ENCODE measurements around the gene AKAP13.
"Not testable (repeated sequence)": the region's sequence is repeated elsewhere in the genome, so short reads cannot be mapped to it uniquely, and the experiment has no call there.

The AKAP13 gene

DNA sequence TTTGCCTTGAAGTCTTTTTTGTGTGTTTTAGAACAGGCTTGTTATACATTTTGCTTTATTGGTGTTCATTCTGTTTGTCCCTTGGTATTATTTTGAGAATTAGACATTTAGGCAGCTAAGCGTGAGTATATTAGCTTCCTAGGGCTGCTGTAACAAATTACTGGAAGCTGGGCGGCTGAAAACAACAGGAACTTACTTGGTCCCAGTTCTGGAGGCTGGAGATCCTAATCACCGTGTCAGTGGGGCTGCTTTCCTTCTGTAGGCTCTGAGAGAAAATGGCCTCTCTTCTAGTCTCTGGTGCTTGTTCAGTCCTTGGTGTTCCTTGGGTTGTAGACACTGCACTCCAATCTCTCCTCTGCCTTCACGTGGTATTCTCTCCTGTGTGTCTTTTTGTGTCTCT is 272.1 kb downstream of the AKAP13 start:
- H3K27ac ChIP-seq: no peak overlapping the region
- TF ChIP-seq, protein P1, sequence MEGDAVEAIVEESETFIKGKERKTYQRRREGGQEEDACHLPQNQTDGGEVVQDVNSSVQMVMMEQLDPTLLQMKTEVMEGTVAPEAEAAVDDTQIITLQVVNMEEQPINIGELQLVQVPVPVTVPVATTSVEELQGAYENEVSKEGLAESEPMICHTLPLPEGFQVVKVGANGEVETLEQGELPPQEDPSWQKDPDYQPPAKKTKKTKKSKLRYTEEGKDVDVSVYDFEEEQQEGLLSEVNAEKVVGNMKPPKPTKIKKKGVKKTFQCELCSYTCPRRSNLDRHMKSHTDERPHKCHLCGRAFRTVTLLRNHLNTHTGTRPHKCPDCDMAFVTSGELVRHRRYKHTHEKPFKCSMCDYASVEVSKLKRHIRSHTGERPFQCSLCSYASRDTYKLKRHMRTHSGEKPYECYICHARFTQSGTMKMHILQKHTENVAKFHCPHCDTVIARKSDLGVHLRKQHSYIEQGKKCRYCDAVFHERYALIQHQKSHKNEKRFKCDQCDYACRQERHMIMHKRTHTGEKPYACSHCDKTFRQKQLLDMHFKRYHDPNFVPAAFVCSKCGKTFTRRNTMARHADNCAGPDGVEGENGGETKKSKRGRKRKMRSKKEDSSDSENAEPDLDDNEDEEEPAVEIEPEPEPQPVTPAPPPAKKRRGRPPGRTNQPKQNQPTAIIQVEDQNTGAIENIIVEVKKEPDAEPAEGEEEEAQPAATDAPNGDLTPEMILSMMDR (IDR thresholded peaks at IDR 0.05): no peak
- TF ChIP-seq ZFX (IDR thresholded peaks at IDR 0.05; ENCODE audit: borderline replicate concordance): no peak

DNA sequence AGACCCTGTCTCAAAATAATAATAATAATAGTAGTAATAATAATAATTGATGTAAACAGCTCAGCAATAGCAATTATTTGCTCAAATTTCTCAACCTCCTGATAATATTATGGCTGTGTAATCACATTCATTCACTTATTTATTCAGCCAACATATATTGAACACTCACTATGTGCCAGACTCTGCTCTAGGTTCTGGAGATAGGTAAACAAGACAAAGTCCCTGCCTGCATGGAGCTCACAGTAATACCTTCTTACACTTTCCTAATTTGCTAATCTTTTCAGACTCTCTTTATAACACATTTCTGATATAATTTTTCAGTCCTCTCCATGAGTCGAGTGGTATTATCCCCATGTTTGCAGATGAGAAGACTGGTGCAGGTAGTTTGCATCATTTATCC is 276.7 kb downstream of the AKAP13 start:
- H3K27ac ChIP-seq: no peak overlapping the region
- TF ChIP-seq ZFX (IDR thresholded peaks at IDR 0.05; ENCODE audit: borderline replicate concordance): no peak
- TF ChIP-seq, protein P1 (IDR thresholded peaks at IDR 0.05): no peak

DNA sequence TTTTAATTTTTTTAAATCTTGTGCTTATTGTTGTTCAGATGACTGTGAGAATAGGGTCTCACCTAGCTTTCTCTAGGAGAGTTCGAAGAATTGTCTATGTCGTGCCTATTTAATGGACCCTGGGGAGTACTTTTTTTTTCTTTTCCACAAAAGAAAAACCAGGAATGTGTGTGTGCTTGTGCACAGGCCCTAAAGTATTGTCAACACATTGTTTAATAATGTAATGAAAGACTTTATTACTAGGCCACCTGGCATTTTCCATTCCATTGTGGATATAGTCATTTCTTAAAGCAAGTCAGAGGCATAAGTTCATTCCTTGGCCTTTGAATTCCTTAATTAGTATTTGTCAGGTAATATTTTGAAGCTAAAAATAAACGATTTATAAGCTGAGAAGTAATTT is 278.4 kb downstream of the AKAP13 start:
- TF ChIP-seq ZFX (IDR thresholded peaks at IDR 0.05; ENCODE audit: borderline replicate concordance): no peak
- TF ChIP-seq, protein P1 (IDR thresholded peaks at IDR 0.05): no peak
- no peak overlapping the region for H3K27ac ChIP-seq

DNA sequence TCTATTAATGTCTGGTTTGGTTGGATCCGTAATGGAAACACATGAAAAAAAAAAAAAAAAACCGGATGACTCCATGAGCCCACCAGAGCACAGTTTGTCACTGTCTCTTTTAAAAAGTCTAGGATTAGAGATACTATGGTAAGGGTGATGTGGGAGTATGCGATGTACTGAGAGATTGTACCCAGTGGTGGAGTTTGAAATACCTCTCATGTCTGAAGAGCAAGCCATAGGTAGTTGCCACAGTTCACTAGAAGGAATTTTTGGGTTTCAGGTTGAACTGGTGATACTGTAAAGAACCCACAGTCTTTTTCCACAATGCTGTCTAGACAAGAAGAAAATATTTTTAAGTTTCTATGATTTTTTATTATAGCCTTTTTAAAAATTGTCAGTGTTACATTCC is 281.5 kb downstream of the AKAP13 start:
- no peak overlapping the region for H3K27ac ChIP-seq
- TF ChIP-seq, protein P1 (IDR thresholded peaks at IDR 0.05): no peak
- TF ChIP-seq ZFX (IDR thresholded peaks at IDR 0.05; ENCODE audit: borderline replicate concordance): no peak

DNA sequence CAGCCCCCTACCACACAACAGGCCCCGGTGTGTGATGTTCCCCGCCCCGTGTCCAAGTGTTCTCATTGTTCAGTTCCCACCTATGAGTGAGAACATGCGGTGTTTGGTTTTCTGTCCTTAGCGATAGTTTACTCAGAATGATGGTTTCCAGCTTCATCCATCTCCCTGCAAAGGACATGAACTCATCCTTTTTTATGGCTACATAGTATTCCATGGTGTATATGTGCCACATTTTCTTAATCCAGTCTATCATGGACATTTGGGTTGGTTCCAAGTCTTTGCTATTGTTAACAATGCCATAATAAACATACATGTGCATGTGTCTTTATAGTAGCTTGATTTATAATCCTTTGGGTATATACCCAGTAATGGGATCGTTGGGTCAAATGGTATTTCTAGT is 285.3 kb downstream of the AKAP13 start:
- not testable (repeated sequence) for H3K27ac ChIP-seq

DNA sequence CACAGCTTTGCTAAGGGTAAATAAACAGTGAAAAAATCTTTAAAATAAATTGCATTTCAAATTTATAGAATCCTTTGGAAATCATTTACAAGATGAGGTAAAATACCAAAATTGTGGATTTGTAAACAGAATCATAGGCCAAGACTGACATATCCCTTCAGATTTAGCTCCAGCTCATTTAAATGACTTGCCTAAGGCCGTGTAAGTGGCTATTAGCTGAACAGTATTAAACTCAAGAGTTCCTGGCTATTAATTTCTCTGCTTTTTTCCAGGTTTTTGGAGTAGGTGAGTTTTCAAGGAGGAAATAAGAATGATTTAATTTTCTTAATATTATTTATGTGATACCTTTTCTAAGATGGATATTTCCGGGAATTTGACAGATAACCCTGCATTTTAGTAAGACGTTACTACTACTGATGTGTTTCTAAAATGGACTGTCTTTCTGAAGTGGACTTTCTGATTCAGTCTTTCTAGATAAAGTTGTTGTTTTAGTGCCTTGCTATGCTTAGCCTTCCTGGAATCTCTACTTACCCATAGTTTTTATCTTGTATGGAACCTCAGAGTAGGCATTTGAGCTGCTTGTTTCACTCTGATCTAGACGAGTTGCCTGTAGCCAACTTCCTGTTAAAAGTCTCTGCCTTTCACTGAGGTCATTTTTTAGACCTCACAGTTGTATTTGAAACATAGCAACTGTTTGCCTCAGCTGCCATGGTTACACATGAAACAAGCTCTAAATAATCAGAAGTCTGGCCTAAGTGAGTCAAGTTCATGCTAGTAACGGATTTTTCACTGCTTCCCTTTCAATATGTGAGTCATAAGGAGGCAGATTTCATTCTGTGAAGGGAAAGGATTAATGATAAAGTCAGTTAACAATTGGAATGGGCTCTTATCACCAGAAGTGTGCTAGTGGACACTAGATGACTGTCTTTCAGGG is 287.4 kb downstream of the AKAP13 start:
- no peak overlapping the region for H3K27ac ChIP-seq
- TF ChIP-seq, protein P1 (IDR thresholded peaks at IDR 0.05): no peak
- no peak for TF ChIP-seq ZFX (IDR thresholded peaks at IDR 0.05; ENCODE audit: borderline replicate concordance)

DNA sequence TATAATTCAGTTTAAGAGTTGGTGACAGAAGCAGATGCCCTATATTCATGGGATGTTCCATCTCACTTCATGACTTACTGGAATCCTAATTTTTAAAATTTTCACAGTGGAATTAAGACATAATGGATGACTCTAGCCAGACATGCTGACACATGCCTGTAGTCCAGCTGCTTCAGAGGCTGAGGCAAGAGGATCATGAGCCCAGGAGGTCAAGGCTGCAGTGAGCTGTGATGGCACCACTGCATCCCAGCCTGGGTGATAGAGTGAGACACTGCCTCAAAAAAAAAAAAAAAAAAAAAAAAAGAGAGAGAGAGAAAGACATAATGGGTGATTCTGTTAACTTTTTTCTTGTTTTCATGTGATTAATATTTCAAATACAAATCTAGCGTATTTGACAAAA is 290.8 kb downstream of the AKAP13 start:
- H3K27ac ChIP-seq: no peak overlapping the region
- no peak for TF ChIP-seq ZFX (IDR thresholded peaks at IDR 0.05; ENCODE audit: borderline replicate concordance)
- TF ChIP-seq, protein P1 (IDR thresholded peaks at IDR 0.05): no peak

All from 22Rv1 (cell line).